Endothelial cell of hepatic sinusoid (primary cell): ENCODE results near the gene CMBL.
"Not testable (repeated sequence)": the region's sequence is repeated elsewhere in the genome, so short reads cannot be mapped to it uniquely, and the experiment has no call there.

ENCODE experiments used
- in situ Hi-C: cut with HindIII; loops from 2 replicates; pipeline ENCODE4 v1.10.0; 2017; ENCODE audit warnings: low sequenced_read_pairs

Gene CMBL

GRCh38 chr5:10307206-10308148, at the start of gene CMBL:
Gene CMBL, minus strand, starts transcription at chr5:10307902. Its CDS starts 17,140 bp downstream, at chr5:10290762.
- in situ Hi-C loops: no loop called here

GRCh38 chr5:10355071-10355889, 47.6 kb upstream of the CMBL start:
- in situ Hi-C loops: no loop called here

- in situ Hi-C loops: no loop called here
These were observed 46.6 kb upstream of the CMBL start for GRCh38 chr5:10354048-10354872.

GRCh38 chr5:10353241-10354047, 45.7 kb upstream of the CMBL start, which contains the start of gene MARCHF6:
Gene MARCHF6, plus strand, starts transcription at chr5:10353695. Its CDS starts 204 bp downstream, at chr5:10353899.
- in situ Hi-C loops: no loop called here

GRCh38 chr5:10352430-10353240, 44.9 kb upstream of the CMBL start:
- in situ Hi-C loops: no loop called here

GRCh38 chr5:10351919-10352318, 44.2 kb upstream of the CMBL start:
- in situ Hi-C loops: no loop called here

- in situ Hi-C loops: no loop called here
These were observed 43.6 kb upstream of the CMBL start for GRCh38 chr5:10351199-10351905.

GRCh38 chr5:10348258-10348657, 40.6 kb upstream of the CMBL start:
- in situ Hi-C loops: no loop called here

- in situ Hi-C loops: not testable (repeated sequence)
These were observed 36.9 kb upstream of the CMBL start for GRCh38 chr5:10344461-10345106.

- in situ Hi-C loops: no loop called here
These were observed 35.8 kb upstream of the CMBL start for GRCh38 chr5:10343486-10343885.

GRCh38 chr5:10339958-10340357, 32.3 kb upstream of the CMBL start:
- in situ Hi-C loops: loop anchor here (5.0 kb wide), 1 partner anchor 287 kb away; no protein-coding TSS in a partner anchor

GRCh38 chr5:10339058-10339811, 31.5 kb upstream of the CMBL start:
- in situ Hi-C loops: loop anchor here (5.0 kb wide), 1 partner anchor 288 kb away; no protein-coding TSS in a partner anchor

GRCh38 chr5:10338686-10339057, 31.0 kb upstream of the CMBL start:
- in situ Hi-C loops: loop anchor here (5.0 kb wide), 1 partner anchor 289 kb away; no protein-coding TSS in a partner anchor

GRCh38 chr5:10337986-10338385, 30.3 kb upstream of the CMBL start:
- in situ Hi-C loops: loop anchor here (5.0 kb wide), 1 partner anchor 289 kb away; no protein-coding TSS in a partner anchor

- in situ Hi-C loops: loop anchor here (5.0 kb wide), 1 partner anchor 290 kb away; no protein-coding TSS in a partner anchor
These were observed 29.4 kb upstream of the CMBL start for GRCh38 chr5:10337107-10337506.

GRCh38 chr5:10335711-10336470, 28.2 kb upstream of the CMBL start:
- in situ Hi-C loops: loop anchor here (5.0 kb wide), 1 partner anchor 291 kb away; no protein-coding TSS in a partner anchor
